WTC11 (cell line): Measurements from ENCODE around the gene EMC6. TPM values are rescaled to one million over a fixed set of nuclear protein-coding genes. Genes with fewer than 3 reads are reported as not detected.

Experiments used
- ATAC-seq: fragments of 200-7000 bp; cut with Tn5 transposase; 2 replicates; pipeline ENCODE4 v1.10.0; 2021; ENCODE audit warnings: mild to moderate bottlenecking, moderate library complexity
- CTCF ChIA-PET: fragments of 300-600 bp; sonication (Branson Sonifier 250); formaldehyde crosslinking; loops from one replicate; lab custom pipeline; 2021; ENCODE audit warnings: antibody characterized with exemption; lab: Charles Lee
- POLR2A ChIA-PET: fragments of 350-600 bp; sonication (Branson Sonifier 250); formaldehyde crosslinking; loops from one replicate; lab custom pipeline; 2021; ENCODE audit warnings: antibody characterized with exemption; lab: Charles Lee
- DNase-seq: peaks from one replicate; pipeline ENCODE4 v3.0.0; 2021; ENCODE audit warnings: low spot score
- H3K27ac Mint-ChIP-seq: 2 replicates; pipeline ENCODE4 v1.8.0; 2021; ENCODE audit warnings: mixed read lengths
- H3K27me3 Mint-ChIP-seq: 2 replicates; pipeline ENCODE4 v1.8.0; 2021; ENCODE audit warnings: low read depth, mild to moderate bottlenecking, moderate library complexity, mixed read lengths
- H3K36me3 Mint-ChIP-seq: 2 replicates; pipeline ENCODE4 v1.8.0; 2021; ENCODE audit warnings: mixed read lengths
- H3K4me1 Mint-ChIP-seq: 2 replicates; pipeline ENCODE4 v1.8.0; 2022; ENCODE audit warnings: mixed read lengths
- H3K4me3 Mint-ChIP-seq: 2 replicates; pipeline ENCODE4 v1.8.0; 2021; ENCODE audit warnings: mild to moderate bottlenecking, moderate library complexity, mixed read lengths
- H3K9me3 Mint-ChIP-seq: 2 replicates; pipeline ENCODE4 v1.8.0; 2021; ENCODE audit warnings: mixed read lengths
- AFF4 ChIP-seq: sonication (generic); formaldehyde crosslinking; IDR thresholded peaks from 2 replicates; pipeline ENCODE4 v1.8.1; 2023; ENCODE audit warnings: mild to moderate bottlenecking, missing genetic modification reagents, borderline replicate concordance
- ARID4B ChIP-seq: sonication (generic); formaldehyde crosslinking; IDR thresholded peaks from 2 replicates; pipeline ENCODE4 v1.8.0; 2023; ENCODE audit warnings: missing genetic modification reagents, mild to moderate bottlenecking, borderline replicate concordance
- ATF6 ChIP-seq: sonication (generic); formaldehyde crosslinking; IDR thresholded peaks from 2 replicates; pipeline ENCODE4 v1.8.1; 2023; ENCODE audit warnings: mild to moderate bottlenecking, missing genetic modification reagents
- FOXJ3 ChIP-seq: sonication (generic); formaldehyde crosslinking; IDR thresholded peaks from 2 replicates; pipeline ENCODE4 v1.9.0; 2021; ENCODE audit warnings: missing genetic modification reagents, mild to moderate bottlenecking, borderline replicate concordance
- FOXP1 ChIP-seq: sonication (generic); formaldehyde crosslinking; IDR thresholded peaks from 2 replicates; pipeline ENCODE4 v1.8.0; 2022; ENCODE audit warnings: missing genetic modification reagents, mild to moderate bottlenecking, moderate library complexity, borderline replicate concordance
- GTF2I ChIP-seq: fragments of 250-450 bp; sonication (Bioruptor Pico); conservative IDR thresholded peaks from 2 replicates; pipeline ENCODE4 v1.4.0; 2021; ENCODE audit warnings: mild to moderate bottlenecking
- HMGA2 ChIP-seq: fragments of 250-450 bp; sonication (Bioruptor Pico); IDR thresholded peaks from 2 replicates; pipeline ENCODE4 v1.4.0; 2021; ENCODE audit warnings: mild to moderate bottlenecking, moderate library complexity
- HMGXB4 ChIP-seq: sonication (generic); formaldehyde crosslinking; IDR thresholded peaks from 2 replicates; pipeline ENCODE4 v1.8.1; 2023; ENCODE audit warnings: mild to moderate bottlenecking, moderate library complexity, missing genetic modification reagents
- IRF2 ChIP-seq: sonication (generic); formaldehyde crosslinking; IDR thresholded peaks from 2 replicates; pipeline ENCODE4 v1.8.0; 2022; ENCODE audit warnings: low read depth, missing genetic modification reagents, borderline replicate concordance
- JAZF1 ChIP-seq: fragments of 250-450 bp; sonication (Bioruptor Pico); IDR thresholded peaks from 2 replicates; pipeline ENCODE4 v1.9.0; 2021; ENCODE audit warnings: moderate library complexity, mild to moderate bottlenecking, inconsistent platforms
- MLX ChIP-seq: sonication (generic); formaldehyde crosslinking; IDR thresholded peaks from 2 replicates; pipeline ENCODE4 v1.8.1; 2023; ENCODE audit warnings: mild to moderate bottlenecking, missing genetic modification reagents, moderate library complexity
- PREB ChIP-seq: sonication (generic); formaldehyde crosslinking; IDR thresholded peaks from 2 replicates; pipeline ENCODE4 v1.8.1; 2022; ENCODE audit warnings: mild to moderate bottlenecking, missing genetic modification reagents, moderate library complexity, borderline replicate concordance
- SMAD4 ChIP-seq: sonication (generic); formaldehyde crosslinking; IDR thresholded peaks from 2 replicates; pipeline ENCODE4 v1.8.0; 2022; ENCODE audit warnings: mild to moderate bottlenecking, missing genetic modification reagents
- SOX15 ChIP-seq: fragments of 250-450 bp; sonication (Bioruptor Pico); IDR thresholded peaks from 2 replicates; pipeline ENCODE4 v1.9.0; 2021; ENCODE audit warnings: mild to moderate bottlenecking
- ZNF138 ChIP-seq: sonication (generic); formaldehyde crosslinking; conservative IDR thresholded peaks from 2 replicates; pipeline ENCODE4 v1.8.1; 2022; ENCODE audit warnings: mild to moderate bottlenecking, moderate library complexity, missing genetic modification reagents
- ZNF512 ChIP-seq: sonication (generic); formaldehyde crosslinking; IDR thresholded peaks from 2 replicates; pipeline ENCODE4 v1.8.1; 2022; ENCODE audit warnings: missing genetic modification reagents, borderline replicate concordance
- total RNA-seq: library from RNA; stranded (reverse); gene quantifications from 3 replicates; pipeline ENCODE4 v1.2.3, GENCODE V29; 2021

EMC6 gene
- total RNA-seq, 1 experiment from 2014 or later: 86.0 TPM

GRCh38 chr17:3688852-3689261 lies 20.2 kb downstream of the EMC6 start (continued):
- TF ChIP-seq ATF6 (CRISPR knock-in tag): no peak
- TF ChIP-seq GTF2I (CRISPR knock-in tag): no peak
- TF ChIP-seq FOXJ3: no peak
- no peak for TF ChIP-seq HMGXB4 (CRISPR knock-in tag)
- TF ChIP-seq, all 79 proteins: peak for 0

- peaks cover 11% of the 10 kb centered on the region for H3K4me1 Mint-ChIP-seq
- ATAC-seq (no peak), DNase-seq (no peak)
- peak overlapping the region; percentile 78 for H3K27ac Mint-ChIP-seq
- CTCF ChIA-PET: no interaction called here
- no peaks in the 10 kb centered on the region for H3K9me3 Mint-ChIP-seq
- peaks cover 3% of the 10 kb centered on the region for H3K27me3 Mint-ChIP-seq
- H3K4me3 Mint-ChIP-seq: no peak overlapping the region
- H3K36me3 Mint-ChIP-seq: no peaks in the 10 kb centered on the region
- POLR2A ChIA-PET: no interaction called here
- no peak for TF ChIP-seq PREB (CRISPR knock-in tag)
- TF ChIP-seq IRF2 (CRISPR knock-in tag): no peak
- TF ChIP-seq ZNF138 (CRISPR knock-in tag): no peak
- TF ChIP-seq AFF4: no peak
- no peak for TF ChIP-seq ZNF512 (CRISPR knock-in tag)
- no peak for TF ChIP-seq HMGA2 (CRISPR knock-in tag)
- no peak for TF ChIP-seq MLX
- TF ChIP-seq ARID4B (CRISPR knock-in tag): no peak
- no peak for TF ChIP-seq FOXP1 (CRISPR knock-in tag)
- TF ChIP-seq SOX15 (CRISPR knock-in tag): no peak
- no peak for TF ChIP-seq SMAD4
- no peak for TF ChIP-seq JAZF1
These were observed 20.9 kb downstream of the EMC6 start for GRCh38 chr17:3689262-3690093.
